Panc1 (cell line): ENCODE data around the gene TCF3. TPM values are rescaled to one million over a fixed set of nuclear protein-coding genes. Genes with fewer than 3 reads are reported as not detected.

ENCODE experiments used
- ATAC-seq: fragments of 200-7000 bp; cut with Tn5 transposase; 2 replicates; pipeline ENCODE4 v1.9.1; 2020; ENCODE audit warnings: mild to moderate bottlenecking, moderate library complexity
- BruUV-seq: library from RNA; stranded (reverse); fragments of 400-500 nt; replicated peaks from 2 replicates; lab custom pipeline; 2021; lab: Mats Ljungman, UMichigan
- CTCF ChIA-PET: fragments of 300-600 bp; sonication (Branson Sonifier 250); formaldehyde crosslinking; loops from one replicate; lab custom pipeline; 2022; ENCODE audit warnings: antibody characterized with exemption; lab: Charles Lee
- POLR2A ChIA-PET: fragments of 300-600 bp; sonication (Branson Sonifier 250); formaldehyde crosslinking; loops from one replicate; lab custom pipeline; 2022; ENCODE audit warnings: antibody characterized with exemption; lab: Charles Lee
- DNase-seq: peaks from one replicate; pipeline ENCODE4 v3.0.0-alpha.2; 2010; ENCODE audit warnings: low read depth, low spot score
- H3K27ac ChIP-seq: 2 replicates; pipeline ENCODE4 v1.5.1; 2011; ENCODE audit warnings: mild to moderate bottlenecking, low read length, inconsistent platforms
- H3K27me3 ChIP-seq: fragments of 200-500 bp; sonication (Bioruptor generic); 2 replicates; pipeline ENCODE4 v1.6.0; 2014; ENCODE audit warnings: low read length, inconsistent platforms; ENCODE audit not compliant: control insufficient read depth, insufficient read depth
- H3K36me3 ChIP-seq: fragments of 200-500 bp; sonication (Bioruptor generic); 2 replicates; pipeline ENCODE4 v1.5.1; 2014; ENCODE audit warnings: inconsistent platforms, mild to moderate bottlenecking, low read length, moderate library complexity; ENCODE audit not compliant: control insufficient read depth, insufficient read depth
- H3K4me1 ChIP-seq: 2 replicates; pipeline ENCODE4 v1.5.1; 2011; ENCODE audit warnings: inconsistent platforms, mild to moderate bottlenecking, low read length, moderate library complexity; ENCODE audit not compliant: control insufficient read depth, insufficient read depth
- H3K4me3 ChIP-seq, 2 experiments: 2 replicates each; pipeline ENCODE4 v1.5.1; 2011 to 2012; ENCODE audit warnings: low read depth in 2 of 2, low read length in 2 of 2, mild to moderate bottlenecking in 2 of 2, inconsistent platforms in 1 of 2, moderate library complexity in 1 of 2
- H3K9me3 ChIP-seq: fragments of 200-500 bp; sonication (Bioruptor generic); 2 replicates; pipeline ENCODE4 v1.5.1; 2014; ENCODE audit warnings: low read depth, mild to moderate bottlenecking, inconsistent platforms, low read length, moderate library complexity; ENCODE audit not compliant: control insufficient read depth, insufficient read depth
- CTCF ChIP-seq: fragments of 450-650 bp; IDR thresholded peaks from 2 replicates; pipeline ENCODE4 v1.5.1; 2017; ENCODE audit warnings: mild to moderate bottlenecking
- POLR2AphosphoS5 ChIP-seq: IDR thresholded peaks from 2 replicates; pipeline ENCODE4 v1.6.1; 2012; ENCODE audit warnings: mild to moderate bottlenecking, low read depth, low read length, moderate library complexity
- REST ChIP-seq, 2 experiments: IDR thresholded peaks; 2 replicates each; pipeline ENCODE4 v1.6.1; 2011 to 2012; ENCODE audit warnings: low read depth in 2 of 2, control low read depth in 1 of 2, low read length in 1 of 2, mild to moderate bottlenecking in 1 of 2, moderate library complexity in 1 of 2; ENCODE audit not compliant: insufficient read depth in 1 of 2
- SIN3A ChIP-seq: IDR thresholded peaks from 2 replicates; pipeline ENCODE4 v1.6.1; 2012; ENCODE audit warnings: low read depth, mild to moderate bottlenecking, low read length, moderate library complexity, borderline replicate concordance; ENCODE audit not compliant: insufficient read depth
- TCF7L2 ChIP-seq: IDR thresholded peaks from 2 replicates; pipeline ENCODE4 v1.6.1; 2011; ENCODE audit warnings: mild to moderate bottlenecking, low read depth, low read length, inconsistent platforms
- in situ Hi-C: cut with HindIII; loops from 2 replicates; pipeline ENCODE4 v1.10.0; 2016; ENCODE audit warnings: low sequenced_read_pairs, low pct_unique_long_range_greater_than_20kb
- intact Hi-C: fragments of 100-400 bp; cut with micrococcal nuclease; formaldehyde crosslinking; loops from one replicate; pipeline ENCODE4 v1.10.0; 2022; ENCODE audit not compliant: unreplicated experiment
- total RNA-seq: library from RNA; stranded (reverse); gene quantifications from one replicate; pipeline ENCODE4 v1.2.1, GENCODE V29; 2021; ENCODE audit not compliant: unreplicated experiment

The TCF3 gene
- total RNA-seq, 1 experiment from 2014 or later, result 175 TPM

- Histone ChIP-seq H3K36me3 (no peaks in the 10 kb centered on the region; the same call in 1 of the 2 replicates), H3K4me3 (no peak overlapping the region), H3K27ac (no peak overlapping the region), H3K9me3 (no peaks in the 10 kb centered on the region), H3K4me1 (peaks cover 9% of the 10 kb centered on the region), H3K27me3 (no peaks in the 10 kb centered on the region)
- ATAC-seq (no peak), DNase-seq (no peak)
- ChIA-PET CTCF (interaction anchor here (0.6 kb wide), 1 partner anchor 21 kb away, joined by 3 read pairs; no protein-coding TSS in a partner anchor), POLR2A (no interaction called here)
- intact Hi-C loops, result no loop called here
- in situ Hi-C loops, result no loop called here
- TF ChIP-seq SIN3A, result no peak
- TF ChIP-seq REST (IDR thresholded peaks at IDR 0.05; ENCODE audit: insufficient read depth in 1 of 2, low read depth in 2 of 2, low read length in 1 of 2), result no peak
- TF ChIP-seq TCF7L2, result no peak
- no peak for TF ChIP-seq CTCF
- TF ChIP-seq POLR2AphosphoS5, result no peak
- BruUV-seq, result no TSS peak
These were observed 50.8 kb downstream of the TCF3 start for GRCh38 chr19:1601613-1602064.

GRCh38 chr19:1599460-1599846 is 53.0 kb downstream of the TCF3 start:
- CTCF ChIA-PET, result no interaction called here
- Histone ChIP-seq H3K4me1 (peaks cover 5% of the 10 kb centered on the region), H3K36me3 (no peaks in the 10 kb centered on the region), H3K27ac (no peak overlapping the region), H3K9me3 (no peaks in the 10 kb centered on the region), H3K4me3 (no peak overlapping the region), H3K27me3 (no peaks in the 10 kb centered on the region)
- POLR2A ChIA-PET, result interaction anchor here (0.7 kb wide), 1 partner anchor 238 kb away, joined by 9 read pairs; no protein-coding TSS in a partner anchor
- in situ Hi-C loops, result no loop called here
- ATAC-seq (no peak), DNase-seq (no peak)
- no TSS peak for BruUV-seq
- TF ChIP-seq POLR2AphosphoS5, result no peak
- no peak for TF ChIP-seq REST (IDR thresholded peaks at IDR 0.05; ENCODE audit: insufficient read depth in 1 of 2, low read depth in 2 of 2, low read length in 1 of 2)
- TF ChIP-seq TCF7L2, result no peak
- no peak for TF ChIP-seq CTCF
- TF ChIP-seq SIN3A, result no peak
- intact Hi-C loops, result no loop called here
